Sigmoid colon (tissue), 7 donors: Measurements from ENCODE around the gene RPTOR. TPM values are rescaled to one million over a fixed set of nuclear protein-coding genes. Genes with fewer than 3 reads are reported as not detected.

Source experiments
- DNase-seq: peaks from one replicate; pipeline ENCODE4 v3.0.0-alpha.2; 2019
- H3K27ac ChIP-seq, 4 donors: fragments of 200-600 bp; sonication (generic); one replicate each; pipeline ENCODE4 v1.5.1; 2016 to 2019; ENCODE audit warnings: mild to moderate bottlenecking in 1 of 4
- H3K27me3 ChIP-seq, 3 donors: fragments of 200-600 bp; sonication (generic); one replicate each; pipeline ENCODE4 v1.5.1; 2019; ENCODE audit warnings: mild to moderate bottlenecking in 1 of 3
- H3K36me3 ChIP-seq, 4 donors: fragments of 200-600 bp; sonication (generic); one replicate each; pipeline ENCODE4 v1.5.1; 2016 to 2019
- H3K4me1 ChIP-seq, 4 donors: fragments of 200-600 bp; sonication (generic); one replicate each; pipeline ENCODE4 v1.5.1; 2017 to 2019
- H3K4me3 ChIP-seq, 4 donors: fragments of 200-600 bp; sonication (generic); one replicate each; pipeline ENCODE4 v1.5.1; 2017 to 2019; ENCODE audit warnings: mild to moderate bottlenecking in 2 of 4, moderate library complexity in 1 of 4
- H3K9me3 ChIP-seq, 4 donors: fragments of 200-600 bp in 3 of 4; sonication (generic) in 3 of 4; one replicate each; pipeline versions ENCODE4 v1.5.1 to v1.6.1; 2013 to 2019
- EP300 ChIP-seq, 4 donors: sonication (generic); formaldehyde crosslinking; IDR thresholded peaks; one replicate each; pipeline ENCODE4 v1.6.1; 2017; ENCODE audit warnings: antibody characterized with exemption in 4 of 4
- POLR2A ChIP-seq, 2 donors: fragments of 450-650 bp; IDR thresholded peaks; one replicate each; pipeline ENCODE4 v1.6.1; 2016; ENCODE audit warnings: antibody characterized with exemption in 2 of 2, mild to moderate bottlenecking in 2 of 2, moderate library complexity in 2 of 2
- POLR2AphosphoS5 ChIP-seq, 4 donors: sonication (generic); formaldehyde crosslinking; IDR thresholded peaks; one replicate each; pipeline ENCODE4 v1.6.1; 2017; ENCODE audit warnings: antibody characterized with exemption in 4 of 4
- WGBS, 2 donors: extraction: QIAGEN DNeasy Blood & Tissue Kit; methylation state at CpG; one replicate each; pipeline ENCODE4 v1.1.7; 2013; 5-methylcytosine and 5-hydroxymethylcytosine counted together
- intact Hi-C: fragments of 100-400 bp; cut with DNase I; formaldehyde crosslinking; loops from one replicate; pipeline ENCODE4 v1.15.1; 2023
- polyA plus RNA-seq, 3 donors: library from polyadenylated mRNA; stranded (reverse); fragments of 200-250 nt; gene quantifications; one replicate each; pipeline ENCODE4 v1.2.3, GENCODE V29; 2013
- total RNA-seq, 4 donors: library from RNA; depleted of rRNA; stranded (reverse); fragments of >200 nt; gene quantifications; one replicate each; pipeline ENCODE4 v1.1.0, GENCODE V29; 2016
- TF ChIP-seq, protein P1 (sequence below), 4 experiments: fragments of 450-650 bp in 3 of 4; fragments of 200-600 bp in 1 of 4; IDR thresholded peaks; one replicate each; pipeline ENCODE4 v1.5.1; 2016 to 2019; ENCODE audit warnings: antibody characterized with exemption in 4 of 4, mild to moderate bottlenecking in 3 of 4, moderate library complexity in 2 of 4
- donor health status: healthy with polysubstance abuse.
- donor health status: Bipolar disorder and iron deficiency.
- donor health status: healthy.

The RPTOR gene
- total and polyA plus RNA-seq, 7 donors, result 3.7 to 68.7 (median 22.9) TPM

DNA sequence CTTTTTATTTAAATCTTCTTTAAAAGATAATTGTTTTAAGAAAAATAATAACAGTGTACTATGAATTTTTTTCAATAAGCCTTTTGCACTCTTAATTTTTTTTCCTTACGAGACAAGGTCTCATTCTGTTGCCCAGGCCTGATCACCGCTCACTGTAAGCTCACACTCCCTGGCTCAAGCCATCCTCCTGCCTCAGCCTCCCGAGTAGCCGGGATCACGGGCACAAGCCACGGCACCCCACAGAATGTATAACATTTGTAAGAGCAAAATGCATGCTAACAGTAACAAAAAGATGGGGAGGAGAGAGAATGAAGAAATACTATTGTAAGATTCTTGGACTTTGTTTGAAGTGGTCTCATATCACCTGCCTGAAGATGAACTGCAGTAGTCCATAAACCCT is 320.1 kb downstream of the RPTOR start:
- Histone ChIP-seq H3K4me3 (no peak overlapping the region), H3K27ac (no peak overlapping the region), H3K36me3 (no peaks in the 10 kb centered on the region), H3K27me3 (no peaks in the 10 kb centered on the region), H3K4me1 (peaks cover 0 to 28% (median 26%) of the 10 kb centered on the region in 4 donors), H3K9me3 (no peaks in the 10 kb centered on the region)
- WGBS, 2 donors, result 96 to 98% methylated on average over 6 of the region's 6 CpGs
- no peak for TF ChIP-seq POLR2A (IDR thresholded peaks at IDR 0.05)
- TF ChIP-seq, protein P1, sequence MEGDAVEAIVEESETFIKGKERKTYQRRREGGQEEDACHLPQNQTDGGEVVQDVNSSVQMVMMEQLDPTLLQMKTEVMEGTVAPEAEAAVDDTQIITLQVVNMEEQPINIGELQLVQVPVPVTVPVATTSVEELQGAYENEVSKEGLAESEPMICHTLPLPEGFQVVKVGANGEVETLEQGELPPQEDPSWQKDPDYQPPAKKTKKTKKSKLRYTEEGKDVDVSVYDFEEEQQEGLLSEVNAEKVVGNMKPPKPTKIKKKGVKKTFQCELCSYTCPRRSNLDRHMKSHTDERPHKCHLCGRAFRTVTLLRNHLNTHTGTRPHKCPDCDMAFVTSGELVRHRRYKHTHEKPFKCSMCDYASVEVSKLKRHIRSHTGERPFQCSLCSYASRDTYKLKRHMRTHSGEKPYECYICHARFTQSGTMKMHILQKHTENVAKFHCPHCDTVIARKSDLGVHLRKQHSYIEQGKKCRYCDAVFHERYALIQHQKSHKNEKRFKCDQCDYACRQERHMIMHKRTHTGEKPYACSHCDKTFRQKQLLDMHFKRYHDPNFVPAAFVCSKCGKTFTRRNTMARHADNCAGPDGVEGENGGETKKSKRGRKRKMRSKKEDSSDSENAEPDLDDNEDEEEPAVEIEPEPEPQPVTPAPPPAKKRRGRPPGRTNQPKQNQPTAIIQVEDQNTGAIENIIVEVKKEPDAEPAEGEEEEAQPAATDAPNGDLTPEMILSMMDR (IDR thresholded peaks at IDR 0.05), result no peak
- no peak for TF ChIP-seq EP300 (IDR thresholded peaks at IDR 0.05)
- no peak for TF ChIP-seq POLR2AphosphoS5 (IDR thresholded peaks at IDR 0.05)
- DNase-seq, result peak; percentile 20
- intact Hi-C loops, result loop anchor here (5.0 to 10.0 kb wide), 2 partner anchors 70 to 387 kb away; partner anchors contain the start of gene NPTX1

DNA sequence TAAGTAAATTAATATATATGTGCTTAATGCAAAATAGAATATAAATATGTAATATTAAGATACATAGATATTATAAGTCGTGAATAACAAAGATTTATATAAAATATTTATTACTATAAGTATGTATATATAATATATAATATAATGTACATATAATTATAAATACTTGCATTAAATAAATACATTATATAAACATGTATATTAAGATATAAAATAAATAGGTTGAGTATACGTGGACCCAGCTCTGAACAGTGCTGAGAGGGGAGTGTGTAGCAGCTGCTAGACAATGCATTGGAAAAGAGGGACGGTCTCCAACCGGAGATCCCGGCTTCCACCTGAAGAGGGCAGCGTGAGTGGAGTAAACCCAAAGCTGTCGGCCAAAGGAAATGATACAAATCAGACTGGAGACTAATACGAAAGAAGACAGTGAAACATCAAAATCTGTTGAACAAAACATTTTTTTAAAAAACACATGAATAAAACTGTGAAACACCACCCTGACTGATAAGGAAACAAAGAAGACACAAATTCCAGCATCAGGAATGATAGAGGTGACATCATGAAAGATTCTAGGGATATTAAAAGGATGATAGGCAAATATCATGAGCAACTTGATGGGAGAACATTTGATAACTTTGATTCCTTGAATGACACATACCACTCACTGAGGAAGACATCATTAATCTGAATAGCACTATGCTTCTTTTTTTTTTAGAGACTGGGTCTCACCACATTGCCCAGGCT is 321.6 kb downstream of the RPTOR start:
- WGBS, 2 donors, result 16 to 19% methylated on average over 8 of the region's 8 CpGs
- Histone ChIP-seq H3K4me3 (no peak overlapping the region), H3K27ac (no peak overlapping the region), H3K36me3 (no peaks in the 10 kb centered on the region), H3K4me1 (peaks cover 0 to 13% (median 12%) of the 10 kb centered on the region in 4 donors), H3K9me3 (no peaks in the 10 kb centered on the region), H3K27me3 (no peaks in the 10 kb centered on the region)
- DNase-seq, result peak; percentile 83
- TF ChIP-seq, protein P1 (IDR thresholded peaks at IDR 0.05), result peak; percentile 46 to 83 (median 78)
- TF ChIP-seq EP300 (IDR thresholded peaks at IDR 0.05), result no peak
- intact Hi-C loops, result loop anchor here (2.0 to 10.0 kb wide), 2 partner anchors 69 to 115 kb away; no protein-coding TSS in a partner anchor

DNA sequence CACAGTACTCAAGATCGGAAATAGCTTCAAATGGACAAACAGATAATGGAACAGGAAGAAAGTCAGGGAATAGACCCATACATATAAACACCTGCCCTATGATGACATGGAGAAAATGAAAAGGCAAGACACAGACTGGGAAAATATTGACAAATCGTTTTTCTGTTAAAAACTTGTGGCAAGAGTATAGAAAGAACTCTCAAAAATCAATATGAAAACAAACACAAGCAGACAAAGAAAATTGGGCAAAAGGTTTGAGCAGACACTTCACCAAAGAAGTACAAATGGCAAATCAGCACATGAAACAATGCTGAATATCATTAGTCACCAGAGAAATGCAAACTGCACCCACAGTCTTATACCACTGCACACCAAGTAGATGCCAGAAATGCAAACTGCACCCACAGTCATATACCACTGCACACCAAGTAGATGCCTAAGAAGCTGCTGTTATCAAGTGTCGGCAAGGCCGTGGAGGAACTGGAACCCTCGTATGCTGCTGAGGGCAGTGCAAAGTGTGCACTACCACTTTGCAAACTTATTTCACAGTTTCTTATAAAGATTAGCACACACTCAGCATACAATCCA is 323.5 kb downstream of the RPTOR start:
- intact Hi-C loops, result loop anchor here (10.0 kb wide), 1 partner anchor 67 kb away; no protein-coding TSS in a partner anchor
- 80 to 89% methylated on average over 5 of the region's 5 CpGs for WGBS, 2 donors
- Histone ChIP-seq H3K9me3 (no peaks in the 10 kb centered on the region), H3K36me3 (no peaks in the 10 kb centered on the region), H3K4me3 (no peak overlapping the region), H3K27ac (no peak overlapping the region), H3K4me1 (peaks cover 0 to 4% (median 2%) of the 10 kb centered on the region in 4 donors), H3K27me3 (no peaks in the 10 kb centered on the region)
- peak; percentile 21 for DNase-seq
- TF ChIP-seq POLR2A (IDR thresholded peaks at IDR 0.05), result no peak
- no peak for TF ChIP-seq POLR2AphosphoS5 (IDR thresholded peaks at IDR 0.05)
- TF ChIP-seq, protein P1 (IDR thresholded peaks at IDR 0.05), result no peak
- TF ChIP-seq EP300 (IDR thresholded peaks at IDR 0.05), result no peak

DNA sequence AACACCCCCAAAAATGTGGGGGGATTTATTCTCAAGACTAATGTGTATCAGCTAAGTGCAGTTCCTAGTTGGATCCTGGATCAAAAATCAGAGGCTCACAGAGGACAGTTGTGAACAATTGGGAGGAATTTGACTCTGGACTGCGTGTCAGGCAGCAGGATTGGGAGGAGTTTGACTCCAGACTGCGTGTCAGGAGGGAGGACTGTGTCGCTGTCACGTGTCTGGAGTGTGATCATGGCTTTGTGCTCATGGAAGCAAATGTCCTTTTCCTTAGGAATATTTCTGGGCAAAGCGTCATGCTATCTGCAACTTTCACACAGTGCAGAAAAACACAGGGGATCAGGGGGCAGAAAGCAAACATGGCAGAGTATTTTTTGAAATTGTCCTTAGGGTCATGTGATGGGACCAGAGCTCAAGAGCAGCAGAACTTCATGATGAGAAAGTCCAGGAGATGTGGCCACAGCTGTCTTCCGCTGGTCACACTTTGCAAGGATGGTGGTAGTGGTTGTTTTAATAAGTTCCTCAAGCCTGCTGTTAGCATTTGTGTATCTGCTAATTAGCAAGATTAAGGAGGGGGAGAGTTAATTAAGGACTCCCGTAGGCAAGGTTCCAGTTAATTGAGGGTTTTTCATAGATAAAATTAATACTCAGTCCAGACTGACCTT is 325.0 kb downstream of the RPTOR start:
- H3K27ac ChIP-seq, result no peak overlapping the region
- TF ChIP-seq EP300 (IDR thresholded peaks at IDR 0.05) (no peak), POLR2A (IDR thresholded peaks at IDR 0.05) (no peak), POLR2AphosphoS5 (IDR thresholded peaks at IDR 0.05) (no peak)
- TF ChIP-seq, protein P1 (IDR thresholded peaks at IDR 0.05), result no peak
- no peaks in the 10 kb centered on the region for H3K9me3 ChIP-seq
- H3K4me3 ChIP-seq, result no peak overlapping the region
- WGBS, 2 donors, result 91 to 92% methylated on average over 7 of the region's 7 CpGs
- H3K36me3 ChIP-seq, result peaks cover 0 to 10% (median 0%) of the 10 kb centered on the region in 4 donors
- H3K4me1 ChIP-seq, result peaks cover 0 to 4% (median 2%) of the 10 kb centered on the region in 4 donors
- no peaks in the 10 kb centered on the region for H3K27me3 ChIP-seq
- intact Hi-C loops, result loop anchor here (10.0 kb wide), 1 partner anchor 65 kb away; no protein-coding TSS in a partner anchor
- peak; percentile 8 for DNase-seq
